HG02588 (cell line): ENCODE measurements around the gene PCBP4.
"Not testable (repeated sequence)": the region's sequence is repeated elsewhere in the genome, so short reads cannot be mapped to it uniquely, and the experiment has no call there.

Source experiments
- ATAC-seq: cut with Tn5 transposase; IDR thresholded peaks from one replicate; pipeline ENCODE4 v1.9.1; 2021; ENCODE audit warnings: mild to moderate bottlenecking, moderate library complexity; ENCODE audit not compliant: unreplicated experiment

PCBP4 gene

DNA sequence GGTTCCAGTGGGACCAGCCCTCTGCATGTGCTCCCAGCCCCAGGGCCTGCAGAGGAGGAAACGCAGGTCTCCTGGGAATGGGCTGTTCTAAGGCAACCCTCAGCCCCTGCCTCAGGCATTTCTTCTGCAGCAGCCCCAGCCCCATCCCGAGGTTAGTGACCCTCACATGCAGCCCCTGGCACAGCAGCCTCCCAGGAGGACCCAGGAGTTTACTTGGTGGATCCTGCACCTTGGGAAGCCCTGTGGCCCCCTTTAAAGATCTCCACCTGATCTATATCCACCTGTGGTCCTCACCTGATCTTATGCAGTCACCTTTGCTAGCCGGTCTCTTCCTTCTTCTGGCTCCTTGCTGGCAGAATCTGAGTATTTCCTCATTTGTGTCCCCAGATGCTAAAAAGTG lies 38.3 kb downstream of the PCBP4 start:
- not testable (repeated sequence) for ATAC-seq

DNA sequence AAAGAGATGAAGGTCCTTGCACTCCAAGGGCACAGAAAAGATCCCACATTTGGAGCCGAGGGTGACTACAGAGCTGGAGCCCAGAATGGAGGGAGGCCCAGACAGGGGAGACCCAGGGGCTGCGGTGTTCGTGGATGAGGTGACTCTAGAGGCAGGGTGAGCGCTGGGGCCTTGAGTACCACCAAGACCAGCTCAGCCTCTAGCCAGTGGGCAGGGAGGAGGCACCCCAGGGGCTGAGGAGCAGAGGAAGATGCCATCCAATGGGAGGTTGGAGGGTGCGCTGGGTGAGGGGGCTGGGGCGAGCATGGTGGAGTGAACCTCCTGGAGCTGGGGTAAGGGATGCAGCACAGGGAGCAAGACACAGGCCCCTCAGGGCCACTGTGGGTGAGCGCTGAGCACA lies 38.8 kb downstream of the PCBP4 start:
- ATAC-seq: no peak

DNA sequence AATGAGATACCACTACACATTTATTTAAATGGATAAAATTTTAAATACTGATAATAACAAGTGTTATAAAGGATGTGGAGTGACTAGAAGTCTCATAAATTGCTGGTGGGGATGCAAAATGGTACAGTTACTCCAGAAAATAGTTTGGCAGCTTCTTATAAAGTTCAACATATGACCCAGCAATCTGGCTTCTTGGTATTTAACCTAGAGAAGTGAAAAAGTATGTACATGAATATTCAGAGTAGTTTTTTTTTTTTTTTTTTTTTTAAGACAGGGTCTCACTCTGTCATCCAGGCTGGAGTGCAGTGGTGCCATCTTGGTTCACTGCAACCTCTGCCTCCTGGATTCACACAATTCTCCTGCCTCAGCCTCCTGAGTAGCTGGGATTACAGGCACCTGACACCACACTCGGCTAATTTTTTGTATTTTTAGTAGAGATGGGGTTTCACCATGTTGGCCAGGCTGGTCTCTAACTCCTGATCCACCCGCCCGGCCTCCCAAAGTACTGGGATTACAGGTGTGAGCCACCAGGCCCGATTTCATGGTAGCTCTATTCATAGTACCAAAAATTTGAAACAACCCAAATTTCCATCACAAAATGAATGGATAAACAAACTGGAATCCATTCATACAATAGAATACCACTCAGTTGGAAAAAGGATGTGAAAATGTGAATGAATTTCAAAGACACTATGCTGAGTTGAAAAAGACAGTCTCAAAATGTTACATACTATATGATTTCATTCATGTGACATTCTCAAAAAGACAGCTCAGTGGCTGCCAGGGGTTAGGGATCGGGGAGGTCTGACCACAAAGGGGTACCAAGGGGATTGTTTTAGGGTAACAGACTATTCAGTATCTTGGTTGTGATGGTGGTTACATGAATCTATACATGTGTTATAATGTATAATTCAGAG lies 39.9 kb downstream of the PCBP4 start:
- ATAC-seq: no peak

DNA sequence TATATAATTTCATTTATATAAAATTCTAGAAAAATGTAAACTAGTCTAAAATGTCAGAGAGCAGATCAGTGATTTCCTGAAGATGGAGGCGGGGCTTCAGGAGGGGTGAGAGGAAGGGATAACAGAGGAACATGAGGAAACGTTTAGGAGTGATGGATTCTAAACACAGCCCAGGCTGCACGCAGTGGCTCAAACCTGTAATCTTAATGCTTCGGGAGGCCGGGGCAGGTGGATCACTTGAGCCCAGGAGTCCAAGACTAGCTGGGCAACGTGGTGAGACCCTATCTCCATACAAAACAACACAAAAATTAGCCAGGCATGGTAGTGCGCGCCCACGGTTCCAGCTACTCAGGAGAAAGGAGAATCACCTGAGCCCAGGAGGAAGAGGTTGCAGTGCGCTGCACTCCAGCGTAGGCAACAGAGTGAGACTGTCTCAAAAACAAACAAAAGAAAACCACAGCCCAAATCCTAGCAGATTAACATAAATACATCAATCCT lies 46.1 kb downstream of the PCBP4 start:
- no peak for ATAC-seq

DNA sequence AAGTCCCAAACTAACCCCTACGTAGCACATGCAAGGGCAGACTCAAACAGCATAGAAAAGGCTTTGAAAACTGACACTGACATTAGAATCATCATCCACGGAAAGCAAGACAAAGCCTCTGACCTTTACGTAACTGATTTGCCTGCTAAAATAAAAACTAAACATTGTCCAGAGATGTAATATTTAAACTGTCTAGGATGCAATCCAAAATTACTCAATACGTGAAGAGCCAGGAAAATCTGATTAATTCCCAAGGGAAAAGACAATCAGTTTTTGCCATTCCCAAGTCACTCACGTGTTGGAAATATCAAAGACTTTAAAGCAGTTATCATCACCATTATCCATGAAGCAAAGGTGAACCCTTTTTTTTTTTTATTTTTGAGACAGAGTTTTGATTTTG lies 50.8 kb downstream of the PCBP4 start:
- ATAC-seq: no peak

DNA sequence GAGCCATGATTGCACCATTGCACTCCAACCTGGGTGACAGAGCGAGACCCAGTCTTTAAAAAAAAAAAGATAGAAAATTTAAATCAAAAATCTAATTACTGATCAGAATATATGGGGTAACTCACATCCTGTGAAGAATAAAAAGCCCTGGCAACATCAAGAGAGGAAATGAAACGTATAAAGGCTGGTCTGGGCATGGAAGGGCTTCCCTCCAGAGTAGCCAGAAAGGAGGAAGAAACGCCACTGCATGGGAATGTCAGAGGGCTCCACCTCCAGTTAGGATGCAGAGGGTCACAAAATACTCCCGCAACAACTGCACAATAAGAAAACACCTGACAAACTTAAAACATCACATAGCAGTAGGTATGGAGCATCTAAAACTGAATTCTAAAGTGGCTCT lies 59.2 kb downstream of the PCBP4 start:
- ATAC-seq: no peak
